A673 (cell line): ENCODE data around the gene DPH7. TPM values are rescaled to one million over a fixed set of nuclear protein-coding genes. Genes with fewer than 3 reads are reported as not detected.

Experiments
- BruUV-seq: library from RNA; stranded (reverse); fragments of 400-500 nt; replicated peaks from 2 replicates; lab custom pipeline; 2021; lab: Mats Ljungman, UMichigan
- CTCF ChIA-PET: fragments of 300-600 bp; sonication (Branson Sonifier 250); formaldehyde crosslinking; loops from one replicate; lab custom pipeline; 2022; ENCODE audit warnings: antibody characterized with exemption; lab: Charles Lee
- POLR2A ChIA-PET: fragments of 300-600 bp; sonication (Branson Sonifier 250); formaldehyde crosslinking; loops from one replicate; lab custom pipeline; 2022; ENCODE audit warnings: antibody characterized with exemption; ENCODE audit not compliant: low non-redundant PET; lab: Charles Lee
- DNase-seq: peaks from one replicate; pipeline ENCODE4 v3.0.0-alpha.2; 2015; ENCODE audit warnings: low spot score
- H3K27ac ChIP-seq: fragments of 200-600 bp; sonication (generic); 2 replicates; pipeline ENCODE4 v1.5.1; 2016; ENCODE audit warnings: mixed run types, low read depth, mild to moderate bottlenecking, mixed read lengths, antibody characterized with exemption, low read length; ENCODE audit not compliant: poor library complexity, severe bottlenecking
- H3K27me3 ChIP-seq: fragments of 200-600 bp; sonication (generic); replicated peaks from 2 replicates; pipeline ENCODE4 v1.6.1; 2017; ENCODE audit warnings: mixed run types, low read depth, mild to moderate bottlenecking, mixed read lengths, antibody characterized with exemption, low read length; ENCODE audit not compliant: insufficient read depth, poor library complexity
- H3K36me3 ChIP-seq: fragments of 200-600 bp; sonication (generic); 2 replicates; pipeline ENCODE4 v1.6.1; 2016; ENCODE audit warnings: mixed run types, mild to moderate bottlenecking, mixed read lengths, antibody characterized with exemption, low read length; ENCODE audit not compliant: insufficient read depth, poor library complexity, severe bottlenecking
- H3K4me1 ChIP-seq: fragments of 200-600 bp; sonication (generic); 2 replicates; pipeline ENCODE4 v1.6.1; 2017; ENCODE audit warnings: mixed run types, mild to moderate bottlenecking, mixed read lengths, antibody characterized with exemption, low read length; ENCODE audit not compliant: insufficient read depth, poor library complexity, severe bottlenecking
- H3K4me3 ChIP-seq: fragments of 200-600 bp; sonication (generic); 2 replicates; pipeline ENCODE4 v1.5.1; 2016; ENCODE audit warnings: low read depth, mixed run types, mild to moderate bottlenecking, mixed read lengths, low read length; ENCODE audit not compliant: poor library complexity, severe bottlenecking
- H3K9me3 ChIP-seq: fragments of 200-600 bp; sonication (generic); 2 replicates; pipeline ENCODE4 v1.6.1; 2016; ENCODE audit warnings: mixed run types, low read depth, mild to moderate bottlenecking, mixed read lengths, antibody characterized with exemption, low read length; ENCODE audit not compliant: poor library complexity, severe bottlenecking
- CTCF ChIP-seq: fragments of 300-800, 200-600 bp; sonication (generic); conservative IDR thresholded peaks from 2 replicates; pipeline ENCODE4 v1.5.1; 2017; ENCODE audit warnings: low read depth, mild to moderate bottlenecking, antibody characterized with exemption, low read length, moderate library complexity, mixed read lengths
- EZH2 ChIP-seq: fragments of 200-600 bp; sonication (generic); IDR thresholded peaks from 2 replicates; pipeline ENCODE4 v1.6.1; 2017; ENCODE audit warnings: borderline replicate concordance, low read depth, mild to moderate bottlenecking, mixed read lengths, antibody characterized with exemption, low read length; ENCODE audit not compliant: poor library complexity, severe bottlenecking
- intact Hi-C: fragments of 100-400 bp; cut with micrococcal nuclease; formaldehyde crosslinking; loops from one replicate; pipeline ENCODE4 v1.10.0; 2022; ENCODE audit not compliant: unreplicated experiment
- total RNA-seq: library from RNA; stranded (reverse); gene quantifications from 2 replicates; pipeline ENCODE4 v1.2.3, GENCODE V29; 2021

DPH7 gene
- total RNA-seq, 1 experiment from 2014 or later = 56.9 TPM

GRCh38 chr9:137580209-137580953 is 1.7 kb upstream of the DPH7 start:
- Histone ChIP-seq H3K27me3 (no peaks in the 10 kb centered on the region), H3K36me3 (peaks cover 34% of the 10 kb centered on the region), H3K27ac (no peak overlapping the region), H3K4me3 (no peak overlapping the region), H3K9me3 (no peaks in the 10 kb centered on the region), H3K4me1 (peaks cover 20% of the 10 kb centered on the region)
- ChIA-PET CTCF (interaction anchor here (0.6 kb wide), 1 partner anchor 144 kb away, joined by 3 read pairs; no protein-coding TSS in a partner anchor), POLR2A (no interaction called here)
- no TSS peak for BruUV-seq
- no peak for DNase-seq
- TF ChIP-seq EZH2 (no peak), CTCF (no peak)
- intact Hi-C loops = no loop called here

- Histone ChIP-seq H3K4me3 (peak overlapping the region; percentile 97), H3K27me3 (no peaks in the 10 kb centered on the region), H3K27ac (peak overlapping the region; percentile 90), H3K36me3 (peaks cover 39% of the 10 kb centered on the region), H3K9me3 (no peaks in the 10 kb centered on the region), H3K4me1 (peaks cover 20% of the 10 kb centered on the region)
- TSS peak; percentile 58 for BruUV-seq
- TF ChIP-seq EZH2 (no peak), CTCF (no peak)
- intact Hi-C loops = no loop called here
- POLR2A ChIA-PET = interaction anchor here (0.6 kb wide), 1 partner anchor 1187 kb away, joined by 3 read pairs; no protein-coding TSS in a partner anchor
- DNase-seq = no peak
- CTCF ChIA-PET = interaction anchor here (0.6 to 1.0 kb wide), 3 partner anchors 12 to 170 kb away, joined by 3 to 5 read pairs (median 3); partner anchors contain the start of gene ZMYND19
These were observed 507 bp upstream of the DPH7 start for GRCh38 chr9:137579259-137579604.

- Histone ChIP-seq H3K4me3 (no peak overlapping the region), H3K9me3 (no peaks in the 10 kb centered on the region), H3K27me3 (no peaks in the 10 kb centered on the region), H3K27ac (no peak overlapping the region), H3K4me1 (peaks cover 20% of the 10 kb centered on the region), H3K36me3 (peaks cover 34% of the 10 kb centered on the region)
- ChIA-PET CTCF (no interaction called here), POLR2A (no interaction called here)
- TF ChIP-seq CTCF = no peak
- TF ChIP-seq EZH2 = no peak
- intact Hi-C loops = no loop called here
- DNase-seq = no peak
- no TSS peak for BruUV-seq
These were observed 2.9 kb downstream of the DPH7 start for GRCh38 chr9:137575716-137576411.
